Stimulated activated CD8-positive, alpha-beta memory T cell treated with anti-CD3 and anti-CD28 coated beads, Interleukin-4, amount 100 ng/mL, for 48 hours (primary cell): ENCODE data around the gene CHD5.

Source experiments
- DNase-seq: peaks from one replicate; pipeline ENCODE4 v3.0.0-alpha.2; 2020

The CHD5 gene

GRCh38 chr1:6130036-6130435 lies 50.1 kb downstream of the CHD5 start:
- no peak for DNase-seq

- DNase-seq, result no peak
Measured at GRCh38 chr1:6129313-6129712, 50.8 kb downstream of the CHD5 start.

- DNase-seq, result no peak
Measured at GRCh38 chr1:6128276-6129081, 51.6 kb downstream of the CHD5 start.

- peak; percentile 86 for DNase-seq
Measured at GRCh38 chr1:6127587-6128163, 52.4 kb downstream of the CHD5 start.

- no peak for DNase-seq
Measured at GRCh38 chr1:6126521-6127067, 53.5 kb downstream of the CHD5 start.

GRCh38 chr1:6126028-6126427 lies 54.1 kb downstream of the CHD5 start:
- DNase-seq, result no peak

- no peak for DNase-seq
Measured at GRCh38 chr1:6125366-6125765, 54.8 kb downstream of the CHD5 start.

- no peak for DNase-seq
Measured at GRCh38 chr1:6124746-6125365, 55.3 kb downstream of the CHD5 start.

- no peak for DNase-seq
Measured at GRCh38 chr1:6124341-6124740, 55.8 kb downstream of the CHD5 start.

GRCh38 chr1:6123816-6124215 lies 56.3 kb downstream of the CHD5 start:
- DNase-seq, result no peak

- DNase-seq, result no peak
Measured at GRCh38 chr1:6123083-6123482, 57.0 kb downstream of the CHD5 start.

- no peak for DNase-seq
Measured at GRCh38 chr1:6121651-6122370, 58.3 kb downstream of the CHD5 start.

GRCh38 chr1:6121021-6121421 lies 59.1 kb downstream of the CHD5 start:
- DNase-seq, result no peak

- no peak for DNase-seq
Measured at GRCh38 chr1:6118415-6118814, 61.7 kb downstream of the CHD5 start.

GRCh38 chr1:6117624-6118023 lies 62.5 kb downstream of the CHD5 start:
- no peak for DNase-seq

GRCh38 chr1:6117064-6117463 lies 63.1 kb downstream of the CHD5 start:
- DNase-seq, result no peak

GRCh38 chr1:6116137-6116536 lies 64.0 kb downstream of the CHD5 start:
- no peak for DNase-seq

GRCh38 chr1:6113745-6114144 lies 66.4 kb downstream of the CHD5 start:
- DNase-seq, result no peak

- DNase-seq, result no peak
Measured at GRCh38 chr1:6113116-6113515, 67.0 kb downstream of the CHD5 start.

GRCh38 chr1:6112690-6113005 lies 67.5 kb downstream of the CHD5 start:
- DNase-seq, result no peak

GRCh38 chr1:6111991-6112689 lies 68.0 kb downstream of the CHD5 start:
- DNase-seq, result no peak

GRCh38 chr1:6111571-6111970 lies 68.5 kb downstream of the CHD5 start:
- DNase-seq, result no peak

GRCh38 chr1:6110326-6110725 lies 69.8 kb downstream of the CHD5 start:
- DNase-seq, result no peak
